ENCODE measurements around the gene ATXN7L3. TPM values are rescaled to one million over a fixed set of nuclear protein-coding genes. Genes with fewer than 3 reads are reported as not detected.

ATXN7L3 gene
- total and polyA plus RNA-seq, 2 donors from 2014 or later, result 20.0 to 64.8 TPM

DNA sequence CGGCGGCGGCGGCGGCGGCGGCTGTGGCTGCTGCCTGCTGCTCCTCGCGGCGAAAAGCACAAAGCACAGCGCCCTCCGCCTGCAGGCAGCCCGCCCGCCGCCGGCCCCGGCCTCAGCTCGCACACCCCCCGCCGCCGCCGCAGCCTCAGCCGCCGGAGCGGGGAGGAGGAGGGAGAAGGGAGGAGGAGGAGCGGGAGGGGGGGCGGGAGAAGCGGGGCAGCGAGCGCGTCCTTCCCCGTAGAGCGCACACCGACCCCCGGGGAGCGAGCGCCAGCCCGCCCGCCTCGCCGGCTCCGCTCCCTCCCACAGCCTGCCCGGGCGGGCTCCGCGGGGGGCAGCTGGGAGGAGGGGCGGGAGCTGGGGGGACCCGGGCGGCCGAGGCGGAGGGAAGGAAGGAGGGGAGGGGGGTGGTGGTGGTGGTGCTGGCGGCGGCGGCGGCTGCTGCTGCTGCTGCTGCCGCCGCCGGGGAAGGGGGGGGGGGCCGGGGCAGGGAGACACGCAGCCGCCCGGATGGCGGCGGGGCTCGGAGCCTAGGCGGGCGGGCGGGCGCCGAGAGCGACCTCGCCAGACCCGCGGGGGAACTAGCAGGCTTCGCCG, 20.0 kb upstream of the ATXN7L3 start, which contains the start of gene UBTF:
TSS of gene UBTF (minus strand) at position 60 of the 597 bp plus-strand sequence. CDS start 1,446 bp downstream, outside the sequence.
- peaks cover 21 to 23% (median 22%) of the 10 kb centered on the region in 3 donors for H3K36me3 ChIP-seq (ENCODE audit: control insufficient read depth in 2 of 3, insufficient read depth in 3 of 3, low read length in 3 of 3)
- H3K27me3 ChIP-seq (ENCODE audit: control insufficient read depth, insufficient read depth, low read length), result no peaks in the 10 kb centered on the region
- H3K9me3 ChIP-seq (ENCODE audit: control insufficient read depth in 2 of 3, insufficient read depth in 1 of 3, low read length in 3 of 3), result no peaks in the 10 kb centered on the region
- FAIRE-seq (no peak), DNase-seq (peak; percentile 82 to 93 (median 91))
- H3K4me3 ChIP-seq (ENCODE audit: low read length in 3 of 3), result peak within 1 kb of the TSS; percentile 53 to 83 (median 74)
- peak; percentile 4 for TF ChIP-seq CTCF (IDR thresholded peaks at IDR 0.05; ENCODE audit: borderline replicate concordance, extremely low read depth, insufficient read depth)
- intact Hi-C loops (cut with DNase I), result no loop called here
- H3K27ac ChIP-seq (ENCODE audit: low read depth in 2 of 2, low read length in 2 of 2), result peak within 1 kb of the TSS; percentile 95 to 96
- H3K4me1 ChIP-seq (ENCODE audit: control insufficient read depth in 2 of 3, insufficient read depth in 2 of 3, low read depth in 1 of 3, low read length in 3 of 3), result peaks cover 6 to 35% (median 30%) of the 10 kb centered on the region in 3 donors
- peak within 1 kb of the TSS in 2 of 3 donors; percentile 87 to 90 for H3K9ac ChIP-seq (ENCODE audit: low read length in 3 of 3)

- Histone ChIP-seq H3K9me3 (ENCODE audit: control insufficient read depth in 2 of 3, insufficient read depth in 1 of 3, low read length in 3 of 3) (no peaks in the 10 kb centered on the region), H3K27ac (ENCODE audit: low read depth in 2 of 2, low read length in 2 of 2) (peak overlapping the region; percentile 92 to 96), H3K4me3 (ENCODE audit: low read length in 3 of 3) (peak overlapping the region in 2 of 3 donors; percentile 40 to 64), H3K9ac (ENCODE audit: low read length in 3 of 3) (peak overlapping the region in 2 of 3 donors; percentile 46 to 52), H3K4me1 (ENCODE audit: control insufficient read depth in 2 of 3, insufficient read depth in 2 of 3, low read depth in 1 of 3, low read length in 3 of 3) (peaks cover 6 to 35% (median 30%) of the 10 kb centered on the region in 3 donors), H3K36me3 (ENCODE audit: control insufficient read depth in 2 of 3, insufficient read depth in 3 of 3, low read length in 3 of 3) (peaks cover 26 to 29% (median 27%) of the 10 kb centered on the region in 3 donors), H3K27me3 (ENCODE audit: control insufficient read depth, insufficient read depth, low read length) (no peaks in the 10 kb centered on the region)
- peak; percentile 13 for TF ChIP-seq CTCF (IDR thresholded peaks at IDR 0.05; ENCODE audit: borderline replicate concordance, extremely low read depth, insufficient read depth)
- intact Hi-C loops (cut with DNase I), result no loop called here
- FAIRE-seq (no peak), DNase-seq (peak in 4 of 5 donors; percentile 64 to 88 (median 81))
Observed at GRCh38 chr17:44219108-44219615, 19.5 kb upstream of the ATXN7L3 start.

- Histone ChIP-seq H3K27me3 (ENCODE audit: control insufficient read depth, insufficient read depth, low read length) (no peaks in the 10 kb centered on the region), H3K4me1 (ENCODE audit: control insufficient read depth in 2 of 3, insufficient read depth in 2 of 3, low read depth in 1 of 3, low read length in 3 of 3) (peaks cover 6 to 32% (median 28%) of the 10 kb centered on the region in 3 donors), H3K4me3 (ENCODE audit: low read length in 3 of 3) (peak overlapping the region; percentile 74 to 77 (median 75)), H3K36me3 (ENCODE audit: control insufficient read depth in 2 of 3, insufficient read depth in 3 of 3, low read length in 3 of 3) (peaks cover 26 to 33% (median 29%) of the 10 kb centered on the region in 3 donors), H3K27ac (ENCODE audit: low read depth in 2 of 2, low read length in 2 of 2) (peak overlapping the region; percentile 92 to 96), H3K9me3 (ENCODE audit: control insufficient read depth in 2 of 3, insufficient read depth in 1 of 3, low read length in 3 of 3) (no peaks in the 10 kb centered on the region), H3K9ac (ENCODE audit: low read length in 3 of 3) (peak overlapping the region; percentile 71 to 81 (median 73))
- intact Hi-C loops (cut with DNase I), result no loop called here
- TF ChIP-seq CTCF (IDR thresholded peaks at IDR 0.05; ENCODE audit: borderline replicate concordance, extremely low read depth, insufficient read depth), result peak; percentile 57
- FAIRE-seq (no peak), DNase-seq (peak; percentile 89 to 98 (median 95))
Observed at GRCh38 chr17:44218344-44219107, 18.8 kb upstream of the ATXN7L3 start.
